NCI-H446 (cell line): Measurements from ENCODE around the gene C5orf46.
"Not testable (repeated sequence)": the region's sequence is repeated elsewhere in the genome, so short reads cannot be mapped to it uniquely, and the experiment has no call there.

Experiments
- DNase-seq, 2 experiments: peaks; one replicate each; lab custom pipeline; 2025; lab: John Stamatoyannopoulos, UW

C5orf46 gene

GRCh38 chr5:147906326-147907095, at the start of gene C5orf46:
Gene C5orf46 (minus strand): TSS chr5:147906538. CDS start chr5:147906501, 37 bp downstream.
- DNase-seq = no peak

DNA sequence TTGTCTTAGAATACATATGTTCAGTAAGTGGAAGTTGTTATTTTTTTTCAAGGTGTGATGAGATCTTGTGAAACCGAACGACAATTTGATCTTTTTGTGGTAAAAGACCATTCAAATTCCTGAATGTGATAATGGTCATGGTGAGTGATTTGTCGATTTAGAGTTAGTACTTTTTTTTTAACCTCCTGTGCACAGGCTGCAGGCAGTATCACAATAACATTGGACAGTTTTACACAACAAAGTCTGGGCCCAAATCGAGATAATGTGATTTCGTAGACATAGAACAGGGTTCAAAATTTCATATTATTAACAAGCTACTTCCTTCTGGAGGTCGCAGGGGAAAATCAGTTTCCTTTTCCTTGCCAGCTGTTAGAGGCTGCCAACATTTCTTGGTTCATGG, 48.6 kb upstream of the C5orf46 start:
- no peak for DNase-seq

GRCh38 chr5:147949711-147950573, 43.6 kb upstream of the C5orf46 start:
- DNase-seq = peak in 1 of 2 experiments; percentile 51

GRCh38 chr5:147946658-147947274, 40.4 kb upstream of the C5orf46 start:
- not testable (repeated sequence) for DNase-seq

- DNase-seq = no peak
These were observed 33.2 kb upstream of the C5orf46 start for GRCh38 chr5:147939431-147940114.

DNA sequence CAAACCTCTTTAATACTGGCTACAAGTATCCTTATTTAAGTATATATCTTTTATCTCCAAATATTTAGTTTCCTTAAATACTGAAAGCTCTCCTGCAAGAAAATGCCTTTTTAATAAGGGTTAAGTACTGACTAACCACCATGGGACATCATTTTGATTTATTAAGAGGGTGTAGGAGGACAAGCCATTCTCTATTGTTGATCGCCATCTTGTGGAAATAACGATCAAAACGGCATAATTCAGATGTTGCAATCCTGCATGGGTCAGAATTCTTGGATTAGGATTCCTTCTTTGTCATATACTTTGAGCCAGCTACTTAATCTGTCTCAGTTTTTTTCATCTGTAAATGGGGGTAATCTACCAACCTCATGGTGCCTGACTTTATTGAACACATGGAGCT, 28.7 kb upstream of the C5orf46 start:
- peak in 1 of 2 experiments; percentile 27 for DNase-seq

GRCh38 chr5:147930769-147931168, 24.4 kb upstream of the C5orf46 start:
- no peak for DNase-seq

- DNase-seq = no peak
These were observed 21.6 kb upstream of the C5orf46 start for GRCh38 chr5:147927901-147928300.

DNA sequence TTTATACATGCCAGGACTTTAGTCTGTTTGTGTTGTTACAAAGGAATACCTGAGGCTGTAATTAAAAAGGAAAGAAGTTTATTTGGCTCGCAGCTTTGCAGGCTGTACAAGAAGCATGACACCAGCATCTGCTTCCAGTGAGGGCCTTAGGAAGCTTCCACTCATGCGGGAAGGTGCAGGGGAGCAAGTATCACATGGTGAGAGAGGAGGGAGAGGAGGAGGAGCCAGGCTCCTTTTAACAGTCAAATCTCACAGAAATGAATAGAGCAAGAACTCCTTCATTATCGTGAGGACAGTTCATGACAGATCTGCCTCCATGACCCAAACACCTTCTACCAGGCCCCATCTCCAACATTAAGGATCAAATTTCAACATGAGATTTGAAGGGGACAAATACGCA, 18.7 kb upstream of the C5orf46 start:
- DNase-seq = no peak

- DNase-seq = no peak
These were observed 14.8 kb upstream of the C5orf46 start for GRCh38 chr5:147921136-147921535.

DNA sequence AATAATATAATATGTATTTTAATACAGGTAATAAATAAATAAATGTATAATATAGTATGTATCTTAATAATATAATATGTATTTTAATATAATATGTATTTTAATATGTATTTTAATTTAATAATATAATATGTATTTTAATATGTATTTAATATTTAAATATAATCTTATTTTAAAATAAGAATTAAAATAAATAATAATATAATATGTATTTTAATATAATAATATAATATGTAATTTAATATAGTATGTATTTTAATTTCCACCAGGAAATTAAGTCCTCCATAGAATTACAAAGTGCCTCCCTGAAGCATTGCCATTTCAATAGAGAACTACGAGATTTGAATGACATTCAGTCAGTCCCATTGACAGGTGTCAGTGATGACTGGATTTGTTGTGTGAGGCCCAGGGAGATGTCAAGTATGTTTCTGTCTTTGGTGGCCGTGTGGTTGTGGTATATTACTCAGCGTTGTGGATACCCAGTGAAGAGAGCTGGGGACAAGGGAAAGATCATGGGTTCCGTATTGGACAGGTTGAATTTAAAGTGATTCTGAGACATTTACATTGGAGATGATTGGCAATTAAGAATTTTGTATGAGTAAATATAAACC, 14.2 kb upstream of the C5orf46 start:
- no peak for DNase-seq

DNA sequence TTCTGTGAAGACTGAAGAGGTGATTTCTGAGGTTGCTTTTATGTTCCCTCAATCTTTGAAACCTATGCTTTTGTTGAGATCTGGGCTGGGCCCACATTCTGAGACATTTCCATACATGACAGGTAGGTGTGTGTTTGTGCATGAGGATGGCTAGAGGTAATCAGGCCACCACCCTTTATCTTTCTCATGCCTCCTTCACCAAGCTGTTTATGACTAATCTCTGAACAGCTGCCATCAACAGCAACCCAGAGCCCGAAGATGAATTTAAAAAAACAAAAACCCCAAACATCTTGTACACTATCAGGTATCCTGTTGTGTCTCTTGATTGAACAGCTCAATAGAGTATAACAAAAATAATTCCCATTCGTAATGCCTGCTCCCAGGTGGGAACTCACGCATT, 12.6 kb upstream of the C5orf46 start:
- no peak for DNase-seq

GRCh38 chr5:147918101-147918685, 11.9 kb upstream of the C5orf46 start:
- DNase-seq = no peak

GRCh38 chr5:147913786-147914185, 7.4 kb upstream of the C5orf46 start:
- no peak for DNase-seq

- no peak for DNase-seq
These were observed 5.7 kb upstream of the C5orf46 start for GRCh38 chr5:147912011-147912410.

GRCh38 chr5:147911427-147911826, 5.1 kb upstream of the C5orf46 start:
- DNase-seq = peak in 1 of 2 experiments; percentile 25

GRCh38 chr5:147904110-147904509, 2.2 kb downstream of the C5orf46 start:
- no peak for DNase-seq

- no peak for DNase-seq
These were observed 3.7 kb downstream of the C5orf46 start for GRCh38 chr5:147902609-147903115.

DNA sequence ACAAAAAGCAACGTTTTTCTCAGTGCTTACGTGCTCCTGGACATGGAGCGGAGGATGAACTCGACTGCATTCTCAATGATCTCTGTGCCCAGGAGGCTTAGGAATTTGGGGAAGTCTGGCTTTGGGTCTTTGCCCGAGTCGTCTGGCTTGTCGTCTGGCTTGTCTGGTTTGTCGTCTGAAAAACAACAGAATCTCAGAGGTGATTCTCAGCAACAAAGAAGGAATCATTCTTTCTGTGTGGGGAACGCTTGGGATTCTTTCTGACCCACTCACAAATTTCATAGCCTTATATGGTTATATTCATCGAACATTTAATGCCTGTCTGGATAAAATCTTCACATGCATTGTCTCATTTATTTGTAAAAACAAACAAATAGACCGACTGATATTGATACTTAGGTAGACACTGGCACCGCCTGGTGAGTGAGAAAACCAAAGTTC, 4.7 kb downstream of the C5orf46 start:
- DNase-seq = no peak

DNA sequence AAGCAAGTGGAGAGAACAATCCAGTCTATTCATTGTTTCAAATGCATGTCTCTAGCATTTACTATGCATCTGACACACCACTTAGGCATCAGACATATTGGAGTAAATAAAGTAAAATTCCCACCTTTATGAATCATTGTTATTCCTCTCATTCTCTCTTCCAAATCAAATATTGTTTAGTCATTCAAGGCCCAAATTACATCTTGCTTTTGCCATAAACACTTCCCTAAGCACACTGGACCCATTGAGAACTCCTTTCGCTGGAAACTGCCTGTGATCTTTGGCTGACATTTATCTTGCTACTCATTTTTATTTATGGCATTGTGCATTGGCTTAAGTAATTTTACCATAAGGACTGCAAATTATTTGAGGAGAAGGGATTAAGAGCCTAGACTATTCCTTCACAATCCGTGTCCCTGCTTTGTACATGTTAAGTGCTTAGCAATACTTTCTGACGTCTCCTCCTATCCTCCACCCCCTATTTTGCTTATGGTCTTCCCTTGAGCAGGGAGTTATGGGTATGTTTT, 7.4 kb downstream of the C5orf46 start:
- no peak for DNase-seq

DNA sequence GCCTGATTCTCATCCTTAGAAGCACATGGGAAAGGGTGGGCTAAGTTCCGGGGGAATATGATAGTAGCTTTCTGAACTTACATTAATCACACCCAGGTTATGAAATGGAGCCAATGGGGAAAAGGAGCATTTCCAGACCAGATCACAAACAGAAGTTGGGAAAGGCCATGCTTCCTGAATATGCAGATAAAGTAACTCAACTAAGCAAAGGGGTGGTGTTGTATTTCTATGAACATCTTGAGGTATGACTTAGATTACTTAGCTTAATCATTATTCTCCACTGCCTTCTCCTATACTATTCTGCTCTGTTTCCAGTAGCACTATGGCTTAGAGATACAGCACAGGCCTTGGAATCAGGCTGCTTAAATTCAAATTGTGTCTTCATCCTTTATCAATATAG, 10.5 kb downstream of the C5orf46 start:
- DNase-seq = no peak
